A549 treated with AZD2906 at 1 μM for 4 hours (cell line): ENCODE measurements around the gene NADSYN1. TPM values are rescaled to one million over a fixed set of nuclear protein-coding genes. Genes with fewer than 3 reads are reported as not detected.

Experiments
- total RNA-seq: library from RNA; stranded (reverse); fragments of 200-300 nt; extraction: Qiagen RNA extraction; gene quantifications from 5 replicates; pipeline ENCODE4 v1.2.3, GENCODE V29; 2022

Gene NADSYN1
- 40.2 to 48.5 TPM (median 44.0 TPM) in 5 replicates for total RNA-seq

GRCh38 chr11:71453037-71453917 lies at the start of gene NADSYN1:
NADSYN1 (plus strand) TSS chr11:71453203; CDS start chr11:71453297, 94 bp downstream.

GRCh38 chr11:71448257-71449171 lies 4.5 kb upstream of the NADSYN1 start, which contains the start of gene DHCR7:
DHCR7 (minus strand) TSS chr11:71448393; CDS start chr11:71444952, 3,441 bp downstream.

GRCh38 chr11:71526796-71527575 lies 74.0 kb downstream of the NADSYN1 start, which contains the start of gene KRTAP5-7:
KRTAP5-7 (plus strand) TSS chr11:71527267; CDS start chr11:71527301, 34 bp downstream.

GRCh38 chr11:71537977-71538665 lies 85.1 kb downstream of the NADSYN1 start, which contains the start of gene KRTAP5-8:
KRTAP5-8 (plus strand) TSS chr11:71538025; CDS start chr11:71538056, 31 bp downstream.

GRCh38 chr11:71548120-71548519 lies 95.1 kb downstream of the NADSYN1 start, which contains the start of gene KRTAP5-9:
KRTAP5-9 (plus strand) TSS chr11:71548420; CDS start chr11:71548658, 238 bp downstream.

Other genes with a start within 250 kb of the NADSYN1 start
- gene SHANK2, start 200.6 kb upstream of the NADSYN1 start, total RNA-seq, result 6.8 to 8.6 TPM (median 7.8 TPM) in 5 replicates
- gene DHCR7, start 4.8 kb upstream of the NADSYN1 start, total RNA-seq, result 43.8 to 52.9 TPM (median 48.2 TPM) in 5 replicates
- not detected in 5 replicates for gene KRTAP5-7, start 74.1 kb downstream of the NADSYN1 start, total RNA-seq
- gene KRTAP5-8, start 84.8 kb downstream of the NADSYN1 start, total RNA-seq, result not detected in 5 replicates
- not detected in 5 replicates for gene KRTAP5-9, start 95.2 kb downstream of the NADSYN1 start, total RNA-seq
- gene KRTAP5-10, start 112.4 kb downstream of the NADSYN1 start, total RNA-seq, result not detected in 5 replicates
- not detected in 5 replicates for gene KRTAP5-11, start 129.7 kb downstream of the NADSYN1 start, total RNA-seq